K562 (cell line): Measurements from ENCODE around the gene RPL22. TPM values are rescaled to one million over a fixed set of nuclear protein-coding genes. Genes with fewer than 3 reads are reported as not detected.

Experiments
- ATAC-seq: fragments of 200-7000 bp; cut with Tn5 transposase; 3 replicates; pipeline ENCODE4 v1.9.1; 2020; ENCODE audit warnings: moderate library complexity
- BruUV-seq: library from RNA; stranded (reverse); fragments of 400-500 nt; replicated peaks from 2 replicates; lab custom pipeline; 2021; lab: Mats Ljungman, UMichigan
- CTCF ChIA-PET: fragments of 300-600 bp; formaldehyde crosslinking; extraction: SDS; loops from one replicate; lab custom pipeline; 2021; ENCODE audit warnings: low intra/inter-chr PET ratio; lab: Yijun Ruan, JAX
- POLR2A ChIA-PET: fragments of 300-600, 350-650 bp; sonication (Branson Sonifier 250); formaldehyde crosslinking; extraction: SDS; loops from one replicate; lab custom pipeline; 2021; ENCODE audit warnings: antibody characterized with exemption, inconsistent platforms; lab: Yijun Ruan, JAX
- DNase-seq, 4 experiments: peaks; one replicate each; pipeline versions ENCODE4 v3.0.0 to v3.0.0-alpha.2; 2011 to 2018; ENCODE audit warnings: low spot score in 3 of 4, mixed read lengths in 3 of 4; ENCODE audit errors: extremely low read depth in 1 of 4
- FAIRE-seq: peaks from 2 replicates; lab custom pipeline; 2011; peaks lifted over from hg19 to GRCh38; lab: Jason Lieb, UNC
- H2AFZ ChIP-seq: 2 replicates; pipeline ENCODE4 v1.6.0; 2011; ENCODE audit warnings: low read depth, low read length, control low read depth, inconsistent platforms
- H3K27ac ChIP-seq: fragments of 200-600 bp; 3 replicates; pipeline ENCODE4 v1.8.0; 2011; ENCODE audit warnings: low read depth, mild to moderate bottlenecking, control low read depth, inconsistent platforms, low read length, moderate library complexity, mixed read lengths; ENCODE audit errors: extremely low read depth
- H3K27me3 ChIP-seq, 2 experiments: fragments of 300-600 bp in 1 of 2; 2 replicates in 1 of 2; 3 replicates in 1 of 2; pipeline versions ENCODE4 v1.6.0 to v1.8.0; 2011; ENCODE audit warnings: inconsistent platforms in 2 of 2, low read length in 2 of 2, mild to moderate bottlenecking in 1 of 2, mixed read lengths in 1 of 2, moderate library complexity in 1 of 2; ENCODE audit not compliant: control insufficient read depth in 2 of 2, insufficient read depth in 2 of 2
- H3K36me3 ChIP-seq: fragments of 300-600 bp; 3 replicates; pipeline ENCODE4 v1.8.0; 2011; ENCODE audit warnings: mild to moderate bottlenecking, low read length, inconsistent platforms; ENCODE audit not compliant: control insufficient read depth, insufficient read depth
- H3K4me1 ChIP-seq, 2 experiments: fragments of 200-600 bp in 1 of 2; replicated peaks in 1 of 2; 2 replicates in 1 of 2; 3 replicates in 1 of 2; pipeline versions ENCODE4 v1.5.1 to v1.8.0; 2011; ENCODE audit warnings: inconsistent platforms in 2 of 2, low read length in 2 of 2, mild to moderate bottlenecking in 1 of 2, mixed read lengths in 1 of 2, moderate library complexity in 1 of 2; ENCODE audit not compliant: control insufficient read depth in 2 of 2, insufficient read depth in 2 of 2
- H3K4me2 ChIP-seq: 2 replicates; pipeline ENCODE4 v1.6.1; 2011; ENCODE audit warnings: low read length, control low read depth, inconsistent platforms, mixed read lengths; ENCODE audit not compliant: insufficient read depth
- H3K4me3 ChIP-seq: fragments of 200-600 bp; sonication (generic), shearing (Covaris generic); 2 replicates; pipeline ENCODE4 v1.5.1; 2016; ENCODE audit warnings: control low read depth, inconsistent platforms
- H3K79me2 ChIP-seq: fragments of 200-600 bp; 3 replicates; pipeline ENCODE4 v1.8.0; 2011; ENCODE audit warnings: low read length, inconsistent platforms; ENCODE audit not compliant: control insufficient read depth, insufficient read depth
- H3K9ac ChIP-seq, 2 experiments: 2 replicates each; pipeline versions ENCODE4 v1.6.0 to v1.6.1; 2011; ENCODE audit warnings: low read depth in 2 of 2, low read length in 2 of 2, control low read depth in 1 of 2, inconsistent platforms in 1 of 2, mild to moderate bottlenecking in 1 of 2, mixed read lengths in 1 of 2; ENCODE audit not compliant: insufficient read depth in 1 of 2
- H3K9me1 ChIP-seq: one replicate; pipeline ENCODE4 v1.6.0; 2011; ENCODE audit warnings: inconsistent platforms, mild to moderate bottlenecking, low read length, moderate library complexity; ENCODE audit not compliant: control insufficient read depth, insufficient read depth
- H3K9me3 ChIP-seq: replicated peaks from 2 replicates; pipeline ENCODE4 v1.5.1; 2011; ENCODE audit warnings: low read depth, low read length, inconsistent platforms; ENCODE audit not compliant: control insufficient read depth, insufficient read depth
- H4K20me1 ChIP-seq: replicated peaks from 2 replicates; pipeline ENCODE4 v1.6.1; 2011; ENCODE audit warnings: low read length, inconsistent platforms, mixed read lengths; ENCODE audit not compliant: control insufficient read depth, insufficient read depth
- KDM2B ChIP-seq: fragments of 250-450 bp; sonication (Bioruptor Pico); IDR thresholded peaks from 2 replicates; pipeline ENCODE4 v1.8.0; 2021; ENCODE audit warnings: mild to moderate bottlenecking, moderate library complexity
- MCM2 ChIP-seq: fragments of 450-650 bp; IDR thresholded peaks from 2 replicates; pipeline ENCODE4 v1.6.1; 2017; ENCODE audit warnings: low read depth, mild to moderate bottlenecking
- PRDM10 ChIP-seq: fragments of 450-650 bp; IDR thresholded peaks from 2 replicates; pipeline ENCODE4 v1.6.1; 2018; ENCODE audit not compliant: partially characterized antibody
- WGBS: fragments of 100-300 bp; shearing (Covaris generic); methylation state at CpG from one replicate; pipeline ENCODE4 v1.1.6; 2016; ENCODE audit warnings: low coverage, mixed read lengths; ENCODE audit not compliant: insufficient coverage; ENCODE audit errors: missing lambda C conversion rate; 5-methylcytosine and 5-hydroxymethylcytosine counted together
- in situ Hi-C: fragments of 300-500 bp; cut with MboI; formaldehyde crosslinking; loops from 4 replicates; pipeline ENCODE4 v1.15.0; 2018; ENCODE audit warnings: inconsistent platforms, mixed read lengths
- intact Hi-C: fragments of 100-400 bp; cut with micrococcal nuclease; formaldehyde crosslinking; loops from 2 replicates; pipeline ENCODE4 v1.14.2; 2022
- polyA plus RNA-seq, 8 experiments: library from polyadenylated mRNA; depleted of rRNA in 4 of 8; stranded (reverse) in 5 of 8; unstranded in 3 of 8; fragments of >200 nt; fragmentation: Nextera tagmentation in 2 of 8; fragmentation: Illumina TruSeq in 1 of 8; extraction: Ambion mirVana in 2 of 8; extraction: Trizol in 1 of 8; gene quantifications; 2 replicates each; pipeline versions ENCODE4 v1.2.1 to v1.2.3, GENCODE V29; 2011 to 2014; ENCODE audit warnings: inconsistent platforms in 1 of 8, missing spikeins in 1 of 8
- total RNA-seq, 7 experiments: library from RNA; depleted of rRNA in 6 of 7; stranded (reverse); fragments of >200 nt in 6 of 7; fragmentation: Illumina TruSeq in 2 of 7; extraction: Trizol in 2 of 7; gene quantifications; 2 replicates each; pipeline versions ENCODE4 v1.2.1 to v1.2.3, GENCODE V29; 2011 to 2021; ENCODE audit warnings: low replicate concordance in 1 of 7

The RPL22 gene
- total and polyA plus RNA-seq, 9 of the 15 experiments (the other 6 are each of a cell fraction or from before 2014, with no cell fraction given): 467 to 1,165 (median 607) TPM

- peaks cover 5% of the 10 kb centered on the region; the same call in 1 of the 2 replicates for H4K20me1 ChIP-seq
- FAIRE-seq: no peak
- ATAC-seq: no peak
- H3K4me2 ChIP-seq: no peak overlapping the region
- H3K4me3 ChIP-seq: no peak overlapping the region
- H3K9me3 ChIP-seq: no peaks in the 10 kb centered on the region
- DNase-seq: no peak
- peaks cover 22% of the 10 kb centered on the region for H3K36me3 ChIP-seq
- H3K27me3 ChIP-seq: no peaks in the 10 kb centered on the region
- WGBS: 81% methylated on average over 7 of the region's 7 CpGs
- no peak overlapping the region for H3K27ac ChIP-seq
- H2AFZ ChIP-seq: no peak overlapping the region
- peaks cover 57% of the 10 kb centered on the region for H3K79me2 ChIP-seq
- ChIA-PET POLR2A (interaction anchor here (0.6 to 1.1 kb wide), 3 partner anchors 24 to 87 kb away, joined by 3 to 4 read pairs (median 3); no protein-coding TSS in a partner anchor), CTCF (no interaction called here)
- no TSS peak for BruUV-seq
- H3K9me1 ChIP-seq: no peaks in the 10 kb centered on the region
- in situ Hi-C loops: no loop called here
- intact Hi-C loops: no loop called here
- TF ChIP-seq MCM2 (no peak), PRDM10 (peak; percentile 52), KDM2B (CRISPR knock-in tag) (no peak)
- no peak overlapping the region for H3K9ac ChIP-seq
- H3K4me1 ChIP-seq: peaks cover 28 to 49% of the 10 kb centered on the region in 2 experiments; a peak in 4 of 5 replicates
Measured at GRCh38 chr1:6202256-6202655, 2.9 kb upstream of the RPL22 start.
